Right ventricle myocardium inferior (tissue), 1 donor: ENCODE data around the gene DISC1. TPM values are rescaled to one million over a fixed set of nuclear protein-coding genes. Genes with fewer than 3 reads are reported as not detected.

Experiments used
- ATAC-seq: fragments of 200-7000 bp; cut with Tn5 transposase; one replicate; pipeline ENCODE4 v1.9.1; 2020; ENCODE audit warnings: mild to moderate bottlenecking, moderate library complexity
- DNase-seq: peaks from one replicate; pipeline ENCODE4 v3.0.0; 2021; ENCODE audit errors: missing footprints
- intact Hi-C: fragments of 100-400 bp; cut with DNase I; formaldehyde crosslinking; loops from one replicate; pipeline ENCODE4 v1.11.0; 2022
- total RNA-seq: library from RNA; stranded (reverse); fragmentation: NEBNext Ultra II Directional; extraction: Animal tissue kit (Norgen Biotek cat#: 25700); gene quantifications from one replicate; pipeline ENCODE4 v1.2.1, GENCODE V29; 2021
- donor health status: DM: no; HTN: yes; CAD: no; lungs with severe emphysema.

DISC1 gene
- total RNA-seq, 1 donor from 2014 or later: 3.9 TPM

- no peak for DNase-seq
- intact Hi-C loops: no loop called here
- no peak for ATAC-seq
These were observed 297.6 kb downstream of the DISC1 start for GRCh38 chr1:231924180-231924579.

GRCh38 chr1:231925864-231926263 is 299.3 kb downstream of the DISC1 start:
- intact Hi-C loops: loop anchor here (5.0 kb wide), 3 partner anchors 59 to 696 kb away; no protein-coding TSS in a partner anchor
- DNase-seq: no peak
- peak; percentile 25 for ATAC-seq

- DNase-seq (no peak), ATAC-seq (peak; percentile 72)
- intact Hi-C loops: loop anchor here (5.0 kb wide), 3 partner anchors 59 to 696 kb away; no protein-coding TSS in a partner anchor
These were observed 299.8 kb downstream of the DISC1 start for GRCh38 chr1:231926340-231926739.

GRCh38 chr1:231926933-231927332 is 300.3 kb downstream of the DISC1 start:
- ATAC-seq (no peak), DNase-seq (no peak)
- intact Hi-C loops: loop anchor here (5.0 kb wide), 3 partner anchors 60 to 695 kb away; no protein-coding TSS in a partner anchor

- intact Hi-C loops: loop anchor here (5.0 kb wide), 3 partner anchors 60 to 695 kb away; no protein-coding TSS in a partner anchor
- ATAC-seq: peak; percentile 66
- no peak for DNase-seq
These were observed 300.8 kb downstream of the DISC1 start for GRCh38 chr1:231927431-231927830.

GRCh38 chr1:231929311-231929710 is 302.7 kb downstream of the DISC1 start:
- ATAC-seq (no peak), DNase-seq (no peak)
- intact Hi-C loops: loop anchor here (5.0 kb wide), 3 partner anchors 62 to 693 kb away; no protein-coding TSS in a partner anchor

GRCh38 chr1:231930257-231930947 is 303.8 kb downstream of the DISC1 start:
- intact Hi-C loops: loop anchor here (10.0 kb wide), 1 partner anchor 176 kb away; no protein-coding TSS in a partner anchor
- ATAC-seq: no peak
- DNase-seq: no peak

GRCh38 chr1:231931146-231931545 is 304.6 kb downstream of the DISC1 start:
- DNase-seq (no peak), ATAC-seq (no peak)
- intact Hi-C loops: loop anchor here (10.0 kb wide), 1 partner anchor 176 kb away; no protein-coding TSS in a partner anchor

GRCh38 chr1:231931846-231932454 is 305.4 kb downstream of the DISC1 start:
- intact Hi-C loops: loop anchor here (10.0 kb wide), 1 partner anchor 177 kb away; no protein-coding TSS in a partner anchor
- DNase-seq (no peak), ATAC-seq (no peak)

- DNase-seq (no peak), ATAC-seq (no peak)
- intact Hi-C loops: loop anchor here (10.0 kb wide), 1 partner anchor 179 kb away; no protein-coding TSS in a partner anchor
These were observed 307.4 kb downstream of the DISC1 start for GRCh38 chr1:231933711-231934626.

- ATAC-seq (peak; percentile 76), DNase-seq (no peak)
- intact Hi-C loops: loop anchor here (5.0 to 10.0 kb wide), 3 partner anchors 48 to 180 kb away; no protein-coding TSS in a partner anchor
These were observed 308.2 kb downstream of the DISC1 start for GRCh38 chr1:231934797-231935196.

- intact Hi-C loops: loop anchor here (5.0 to 10.0 kb wide), 3 partner anchors 46 to 181 kb away; no protein-coding TSS in a partner anchor
- no peak for ATAC-seq
- no peak for DNase-seq
These were observed 309.3 kb downstream of the DISC1 start for GRCh38 chr1:231935856-231936255.

GRCh38 chr1:231936983-231937775 is 310.6 kb downstream of the DISC1 start:
- peak; percentile 92 for DNase-seq
- ATAC-seq: peak; percentile 86
- intact Hi-C loops: loop anchor here (5.0 to 10.0 kb wide), 3 partner anchors 45 to 182 kb away; no protein-coding TSS in a partner anchor

- ATAC-seq: no peak
- no peak for DNase-seq
- intact Hi-C loops: loop anchor here (5.0 to 10.0 kb wide), 3 partner anchors 44 to 183 kb away; no protein-coding TSS in a partner anchor
These were observed 311.6 kb downstream of the DISC1 start for GRCh38 chr1:231938211-231938610.

- intact Hi-C loops: loop anchor here (5.0 to 10.0 kb wide), 3 partner anchors 44 to 184 kb away; no protein-coding TSS in a partner anchor
- DNase-seq (no peak), ATAC-seq (no peak)
These were observed 312.1 kb downstream of the DISC1 start for GRCh38 chr1:231938711-231939110.

- DNase-seq (no peak), ATAC-seq (no peak)
- intact Hi-C loops: loop anchor here (5.0 to 10.0 kb wide), 3 partner anchors 43 to 184 kb away; no protein-coding TSS in a partner anchor
These were observed 312.5 kb downstream of the DISC1 start for GRCh38 chr1:231939118-231939517.

GRCh38 chr1:231940116-231940515 is 313.5 kb downstream of the DISC1 start:
- ATAC-seq (no peak), DNase-seq (no peak)
- intact Hi-C loops: no loop called here

GRCh38 chr1:231940701-231941100 is 314.1 kb downstream of the DISC1 start:
- DNase-seq: no peak
- intact Hi-C loops: no loop called here
- ATAC-seq: no peak
